Small intestine (tissue), 7 donors: Measurements from ENCODE around the gene ACRBP. TPM values are rescaled to one million over a fixed set of nuclear protein-coding genes. Genes with fewer than 3 reads are reported as not detected.

Experiments
- DNase-seq, 2 donors: peaks; one replicate each; pipeline versions ENCODE4 v3.0.0 to v3.0.0-alpha.2; 2013
- FAIRE-seq: peaks from 2 replicates; lab custom pipeline; 2012; peaks lifted over from hg19 to GRCh38; lab: Jason Lieb, UNC
- H3K27ac ChIP-seq, 3 donors: one replicate each; pipeline ENCODE4 v1.5.1; 2013; ENCODE audit warnings: low read length in 2 of 3, mild to moderate bottlenecking in 2 of 3, control low read depth in 1 of 3, inconsistent platforms in 1 of 3, low read depth in 1 of 3, moderate library complexity in 1 of 3
- H3K27me3 ChIP-seq, 3 donors: one replicate each; pipeline ENCODE4 v1.6.1; 2013; ENCODE audit warnings: low read length in 3 of 3, inconsistent platforms in 1 of 3; ENCODE audit not compliant: control insufficient read depth in 3 of 3, insufficient read depth in 3 of 3
- H3K36me3 ChIP-seq, 3 donors: one replicate each; pipeline ENCODE4 v1.6.1; 2013; ENCODE audit warnings: low read length in 3 of 3, inconsistent platforms in 1 of 3, low read depth in 1 of 3, mild to moderate bottlenecking in 1 of 3, moderate library complexity in 1 of 3; ENCODE audit not compliant: control insufficient read depth in 3 of 3, insufficient read depth in 2 of 3
- H3K4me1 ChIP-seq, 3 donors: one replicate each; pipeline ENCODE4 v1.6.1; 2013; ENCODE audit warnings: low read length in 2 of 3, inconsistent platforms in 1 of 3, low read depth in 1 of 3, mild to moderate bottlenecking in 1 of 3, moderate library complexity in 1 of 3; ENCODE audit not compliant: control insufficient read depth in 3 of 3, insufficient read depth in 2 of 3
- H3K4me3 ChIP-seq, 3 donors: one replicate each; pipeline ENCODE4 v1.5.1; 2013; ENCODE audit warnings: low read length in 3 of 3, control low read depth in 1 of 3, inconsistent platforms in 1 of 3, low read depth in 1 of 3, mild to moderate bottlenecking in 1 of 3, moderate library complexity in 1 of 3
- H3K9me3 ChIP-seq, 2 donors: one replicate each; pipeline ENCODE4 v1.6.1; 2013; ENCODE audit warnings: low read depth in 1 of 2, low read length in 1 of 2; ENCODE audit not compliant: control insufficient read depth in 2 of 2, insufficient read depth in 1 of 2
- WGBS, 3 donors: extraction: QIAGEN DNeasy Blood & Tissue Kit; methylation state at CpG; one replicate each; pipeline ENCODE4 v1.1.7; 2013; 5-methylcytosine and 5-hydroxymethylcytosine counted together
- polyA plus RNA-seq, 4 donors: library from polyadenylated mRNA; stranded (reverse) in 3 of 4; unstranded in 1 of 4; fragments of 200-250 nt in 3 of 4; fragments of 120-200 nt in 1 of 4; gene quantifications; one replicate each; pipeline versions ENCODE4 v1.2.1 to v1.2.3, GENCODE V29; 2013
- donor health status: healthy with polysubstance abuse.
- donor health status: control.
- donor health status: control.
- donor health status: Bipolar disorder and iron deficiency.
- donor health status: healthy.

Gene ACRBP
- polyA plus RNA-seq, 4 donors: 2.6 to 5.9 (median 3.6) TPM

- FAIRE-seq: no peak
- peaks cover under 1 to 16% (median 5%) of the 10 kb centered on the region in 3 donors for H3K36me3 ChIP-seq
- 0 to 1% (median 0%) methylated on average over 13 of the region's 13 CpGs for WGBS, 3 donors
Observed at GRCh38 chr12:6688543-6688998, 41.3 kb upstream of the ACRBP start.

GRCh38 chr12:6685814-6686213 lies 38.6 kb upstream of the ACRBP start:
- FAIRE-seq: no peak
- H3K4me1 ChIP-seq: peaks cover 0 to 11% (median 11%) of the 10 kb centered on the region in 3 donors
- H3K27ac ChIP-seq: no peak overlapping the region

More at GRCh38 chr12:6688543-6688998, 41.3 kb upstream of the ACRBP start:
- H3K9me3 ChIP-seq: no peaks in the 10 kb centered on the region
- peak overlapping the region; percentile 91 to 95 (median 95) for H3K27ac ChIP-seq
- no peaks in the 10 kb centered on the region for H3K27me3 ChIP-seq
- DNase-seq: peak; percentile 78 to 90
- peak overlapping the region; percentile 77 to 92 (median 81) for H3K4me3 ChIP-seq
- peaks cover 0 to 11% (median 11%) of the 10 kb centered on the region in 3 donors for H3K4me1 ChIP-seq

DNA sequence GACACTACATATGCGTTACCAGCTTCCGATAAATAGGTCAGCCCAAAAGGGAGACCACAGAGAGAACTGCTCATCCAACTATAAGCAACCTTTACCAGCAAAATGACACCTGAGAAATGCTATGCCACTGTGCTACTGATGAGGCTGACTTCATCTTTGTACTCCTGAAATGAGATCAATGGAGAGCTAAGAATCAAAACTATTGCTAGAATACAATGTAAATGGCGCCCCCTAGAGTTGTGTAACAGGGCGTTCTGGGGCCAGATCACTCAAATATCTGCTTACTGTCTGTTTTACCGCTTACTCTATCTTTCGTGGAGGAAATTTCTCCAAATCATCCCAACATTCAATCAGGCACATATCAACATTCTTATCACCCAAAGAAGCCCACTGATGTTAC lies 37.4 kb upstream of the ACRBP start:
- Histone ChIP-seq H3K27me3 (no peaks in the 10 kb centered on the region), H3K4me3 (no peak overlapping the region), H3K4me1 (peaks cover 0 to 11% (median 9%) of the 10 kb centered on the region in 3 donors), H3K9me3 (no peaks in the 10 kb centered on the region), H3K36me3 (peaks cover 4 to 35% (median 5%) of the 10 kb centered on the region in 3 donors), H3K27ac (no peak overlapping the region)
- WGBS, 3 donors: 57 to 59% (median 59%) methylated on average over 6 of the region's 6 CpGs
- FAIRE-seq: no peak
- DNase-seq: peak; percentile 34 to 37

More at GRCh38 chr12:6685814-6686213, 38.6 kb upstream of the ACRBP start:
- Histone ChIP-seq H3K4me3 (no peak overlapping the region), H3K9me3 (no peaks in the 10 kb centered on the region), H3K27me3 (no peaks in the 10 kb centered on the region), H3K36me3 (peaks cover 2 to 24% (median 5%) of the 10 kb centered on the region in 3 donors)
- WGBS, 3 donors: 73 to 83% (median 75%) methylated on average over 3 of the region's 3 CpGs
- DNase-seq: no peak

DNA sequence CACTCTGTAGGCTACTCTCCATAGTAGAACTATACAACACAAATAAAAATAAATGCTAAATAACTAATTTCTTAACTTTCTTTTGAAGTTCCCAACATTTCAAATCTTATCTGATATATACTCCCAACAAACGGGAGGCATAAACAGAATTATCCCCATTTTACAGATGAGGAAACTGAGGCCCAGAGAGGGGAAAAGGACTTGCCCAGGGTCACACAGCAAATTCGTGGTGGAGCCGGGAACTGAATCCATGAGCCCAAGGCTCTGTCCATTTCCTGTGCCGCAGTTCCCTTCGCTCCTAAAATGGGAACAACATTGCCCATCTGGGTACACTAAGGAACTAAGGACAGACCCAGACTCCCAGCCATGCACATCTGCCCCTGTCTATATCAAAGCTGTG lies 29.7 kb upstream of the ACRBP start:
- FAIRE-seq (no peak), DNase-seq (no peak)
- Histone ChIP-seq H3K4me3 (no peak overlapping the region), H3K4me1 (no peaks in the 10 kb centered on the region), H3K9me3 (no peaks in the 10 kb centered on the region), H3K36me3 (peaks cover 30 to 60% (median 39%) of the 10 kb centered on the region in 3 donors), H3K27me3 (no peaks in the 10 kb centered on the region), H3K27ac (no peak overlapping the region)
- 85 to 96% (median 93%) methylated on average over 5 of the region's 5 CpGs for WGBS, 3 donors

- no peaks in the 10 kb centered on the region for H3K9me3 ChIP-seq
- peaks cover 45 to 67% (median 52%) of the 10 kb centered on the region in 3 donors for H3K36me3 ChIP-seq
- FAIRE-seq (no peak), DNase-seq (no peak)
- 90 to 92% (median 92%) methylated on average over 17 to 18 of the region's 18 CpGs for WGBS, 3 donors
- no peaks in the 10 kb centered on the region for H3K4me1 ChIP-seq
- no peak overlapping the region for H3K27ac ChIP-seq
- H3K4me3 ChIP-seq: no peak overlapping the region
- no peaks in the 10 kb centered on the region for H3K27me3 ChIP-seq
Observed at GRCh38 chr12:6672143-6672542, 24.9 kb upstream of the ACRBP start.

- Histone ChIP-seq H3K9me3 (no peaks in the 10 kb centered on the region), H3K27me3 (no peaks in the 10 kb centered on the region), H3K4me3 (no peak overlapping the region), H3K36me3 (peaks cover 32 to 57% (median 37%) of the 10 kb centered on the region in 3 donors), H3K27ac (no peak overlapping the region), H3K4me1 (peaks cover 0 to 4% (median 0%) of the 10 kb centered on the region in 3 donors)
- 64 to 77% (median 76%) methylated on average over 7 to 8 of the region's 8 CpGs for WGBS, 3 donors
- peak; percentile 46 to 54 for DNase-seq
- no peak for FAIRE-seq
Observed at GRCh38 chr12:6667559-6668210, 20.5 kb upstream of the ACRBP start.

- DNase-seq (no peak), FAIRE-seq (no peak)
- H3K27me3 ChIP-seq: no peaks in the 10 kb centered on the region
- peaks cover 0 to 10% (median 5%) of the 10 kb centered on the region in 3 donors for H3K4me1 ChIP-seq
- H3K4me3 ChIP-seq: no peak overlapping the region
- H3K36me3 ChIP-seq: peaks cover 17 to 43% (median 25%) of the 10 kb centered on the region in 3 donors
- no peaks in the 10 kb centered on the region for H3K9me3 ChIP-seq
- H3K27ac ChIP-seq: no peak overlapping the region
- WGBS, 3 donors: 94 to 100% (median 96%) methylated on average over 2 of the region's 2 CpGs
Observed at GRCh38 chr12:6666211-6666610, 19.0 kb upstream of the ACRBP start.

GRCh38 chr12:6664902-6665301 lies 17.7 kb upstream of the ACRBP start:
- no peak for DNase-seq
- H3K4me1 ChIP-seq: peaks cover 0 to 10% (median 5%) of the 10 kb centered on the region in 3 donors
- H3K36me3 ChIP-seq: peaks cover 8 to 32% (median 15%) of the 10 kb centered on the region in 3 donors
- H3K9me3 ChIP-seq: no peaks in the 10 kb centered on the region
- no peaks in the 10 kb centered on the region for H3K27me3 ChIP-seq
- WGBS, 3 donors: 82 to 84% (median 83%) methylated on average over 2 of the region's 2 CpGs
- no peak overlapping the region for H3K4me3 ChIP-seq
- no peak overlapping the region for H3K27ac ChIP-seq
- no peak for FAIRE-seq
